WTC11 (cell line): ENCODE data around the gene TBXT. TPM values are rescaled to one million over a fixed set of nuclear protein-coding genes. Genes with fewer than 3 reads are reported as not detected.

Experiments used
- ATAC-seq: fragments of 200-7000 bp; cut with Tn5 transposase; 2 replicates; pipeline ENCODE4 v1.10.0; 2021; ENCODE audit warnings: mild to moderate bottlenecking, moderate library complexity
- CTCF ChIA-PET: fragments of 300-600 bp; sonication (Branson Sonifier 250); formaldehyde crosslinking; loops from one replicate; lab custom pipeline; 2021; ENCODE audit warnings: antibody characterized with exemption; lab: Charles Lee
- POLR2A ChIA-PET: fragments of 350-600 bp; sonication (Branson Sonifier 250); formaldehyde crosslinking; loops from one replicate; lab custom pipeline; 2021; ENCODE audit warnings: antibody characterized with exemption; lab: Charles Lee
- DNase-seq: peaks from one replicate; pipeline ENCODE4 v3.0.0; 2021; ENCODE audit warnings: low spot score
- H3K27ac Mint-ChIP-seq: 2 replicates; pipeline ENCODE4 v1.8.0; 2021; ENCODE audit warnings: mixed read lengths
- H3K27me3 Mint-ChIP-seq: 2 replicates; pipeline ENCODE4 v1.8.0; 2021; ENCODE audit warnings: low read depth, mild to moderate bottlenecking, moderate library complexity, mixed read lengths
- H3K36me3 Mint-ChIP-seq: 2 replicates; pipeline ENCODE4 v1.8.0; 2021; ENCODE audit warnings: mixed read lengths
- H3K4me1 Mint-ChIP-seq: 2 replicates; pipeline ENCODE4 v1.8.0; 2022; ENCODE audit warnings: mixed read lengths
- H3K4me3 Mint-ChIP-seq: 2 replicates; pipeline ENCODE4 v1.8.0; 2021; ENCODE audit warnings: mild to moderate bottlenecking, moderate library complexity, mixed read lengths
- H3K9me3 Mint-ChIP-seq: 2 replicates; pipeline ENCODE4 v1.8.0; 2021; ENCODE audit warnings: mixed read lengths
- CBFB ChIP-seq: sonication (generic); formaldehyde crosslinking; IDR thresholded peaks from 2 replicates; pipeline ENCODE4 v1.8.1; 2022; ENCODE audit warnings: mild to moderate bottlenecking, low read depth, missing genetic modification reagents
- ELF4 ChIP-seq: sonication (generic); formaldehyde crosslinking; IDR thresholded peaks from 2 replicates; pipeline ENCODE4 v1.8.1; 2022; ENCODE audit warnings: low read depth, mild to moderate bottlenecking, moderate library complexity, missing genetic modification reagents
- FOXP1 ChIP-seq: sonication (generic); formaldehyde crosslinking; IDR thresholded peaks from 2 replicates; pipeline ENCODE4 v1.8.0; 2022; ENCODE audit warnings: missing genetic modification reagents, mild to moderate bottlenecking, moderate library complexity, borderline replicate concordance
- MYBL2 ChIP-seq: sonication (generic); formaldehyde crosslinking; IDR thresholded peaks from 2 replicates; pipeline ENCODE4 v1.8.1; 2023; ENCODE audit warnings: mild to moderate bottlenecking, moderate library complexity, missing genetic modification reagents
- NFE2L1 ChIP-seq: sonication (generic); formaldehyde crosslinking; IDR thresholded peaks from 2 replicates; pipeline ENCODE4 v1.8.1; 2023; ENCODE audit warnings: missing genetic modification reagents
- NFYB ChIP-seq: sonication (generic); formaldehyde crosslinking; conservative IDR thresholded peaks from 2 replicates; pipeline ENCODE4 v1.8.0; 2022; ENCODE audit warnings: low read depth, missing genetic modification reagents
- NR2C2 ChIP-seq: sonication (generic); formaldehyde crosslinking; IDR thresholded peaks from 2 replicates; pipeline ENCODE4 v1.8.0; 2022; ENCODE audit warnings: mild to moderate bottlenecking, missing genetic modification reagents
- TCF7 ChIP-seq: sonication (generic); formaldehyde crosslinking; IDR thresholded peaks from 2 replicates; pipeline ENCODE4 v1.8.0; 2022; ENCODE audit warnings: mild to moderate bottlenecking, low read depth, missing genetic modification reagents, moderate library complexity
- TEAD4 ChIP-seq: sonication (generic); formaldehyde crosslinking; IDR thresholded peaks from 2 replicates; pipeline ENCODE4 v1.8.0; 2022; ENCODE audit warnings: mild to moderate bottlenecking, missing genetic modification reagents
- ZNF121 ChIP-seq: sonication (generic); formaldehyde crosslinking; IDR thresholded peaks from 2 replicates; pipeline ENCODE4 v1.8.0; 2023; ENCODE audit warnings: missing genetic modification reagents
- total RNA-seq: library from RNA; stranded (reverse); gene quantifications from 3 replicates; pipeline ENCODE4 v1.2.3, GENCODE V29; 2021
- TF ChIP-seq, protein P1 (sequence below): fragments of 250-450 bp; sonication (Bioruptor Pico); conservative IDR thresholded peaks from 2 replicates; pipeline ENCODE4 v1.9.0; 2021; ENCODE audit warnings: mild to moderate bottlenecking
- TF ChIP-seq, protein P2 (sequence below): fragments of 250-450 bp; sonication (Bioruptor Pico); IDR thresholded peaks from 2 replicates; pipeline ENCODE4 v1.9.0; 2021; ENCODE audit warnings: mild to moderate bottlenecking
- TF ChIP-seq, protein P3 (sequence below): sonication (generic); formaldehyde crosslinking; IDR thresholded peaks from 2 replicates; pipeline ENCODE4 v1.8.0; 2022; ENCODE audit warnings: mild to moderate bottlenecking, missing genetic modification reagents
- TF ChIP-seq, protein P4 (sequence below): sonication (generic); formaldehyde crosslinking; IDR thresholded peaks from 2 replicates; pipeline ENCODE4 v1.8.1; 2022; ENCODE audit warnings: low read depth, mild to moderate bottlenecking, moderate library complexity, missing genetic modification reagents, borderline replicate concordance
- TF ChIP-seq, protein P5 (sequence below): sonication (generic); formaldehyde crosslinking; IDR thresholded peaks from 2 replicates; pipeline ENCODE4 v1.8.1; 2022; ENCODE audit warnings: missing genetic modification reagents, borderline replicate concordance
- TF ChIP-seq, protein P6 (sequence below): fragments of 250-450 bp; sonication (Bioruptor Pico); IDR thresholded peaks from 2 replicates; pipeline ENCODE4 v1.9.0; 2021; ENCODE audit warnings: mild to moderate bottlenecking, borderline replicate concordance

The TBXT gene
- total RNA-seq, 1 experiment from 2014 or later, result 0.15 TPM

DNA sequence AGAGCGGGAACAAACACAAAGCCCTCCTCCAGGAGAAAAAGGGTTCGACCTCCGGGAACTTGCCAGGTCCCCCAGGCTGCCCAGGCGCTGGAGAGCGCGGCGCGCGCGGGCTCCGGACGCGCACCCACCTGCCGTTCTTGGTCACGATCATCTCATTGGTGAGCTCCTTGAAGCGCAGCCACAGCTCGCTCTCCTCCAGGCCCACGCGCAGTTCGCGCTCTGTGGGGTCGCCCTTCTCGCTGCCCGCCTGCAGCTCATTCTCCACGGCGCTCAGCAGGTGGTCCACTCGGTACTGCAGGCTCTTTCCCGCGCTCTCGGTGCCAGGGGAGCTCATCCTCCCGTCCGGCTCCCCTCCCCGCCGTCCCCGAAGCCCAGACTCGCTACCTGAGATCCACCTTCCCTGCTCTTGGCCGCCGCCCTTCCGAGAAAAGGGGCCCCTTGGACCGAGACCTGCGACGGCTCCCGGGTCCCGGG is 356 bp downstream of the TBXT start:
- ChIA-PET POLR2A (no interaction called here), CTCF (interaction anchor here (0.6 to 2.5 kb wide), 7 partner anchors 10 to 214 kb away, joined by 3 to 9 read pairs (median 4); partner anchors contain the start of gene PRR18)
- H3K4me3 Mint-ChIP-seq, result peak overlapping the region; percentile 73
- ATAC-seq, result peak; percentile 12
- no peak overlapping the region for H3K27ac Mint-ChIP-seq
- no peaks in the 10 kb centered on the region for H3K9me3 Mint-ChIP-seq
- peaks cover 55% of the 10 kb centered on the region for H3K27me3 Mint-ChIP-seq
- peak; percentile 59 for DNase-seq
- H3K36me3 Mint-ChIP-seq, result no peaks in the 10 kb centered on the region
- TF ChIP-seq NR2C2 (no peak), TCF7 (CRISPR knock-in tag) (0 out of 2 replicates have a peak, but pooled peaks have one; percentile 30), ELF4 (no peak), TEAD4 (CRISPR knock-in tag) (no peak), FOXP1 (CRISPR knock-in tag) (peak; percentile 28; the same call in 1 of the 2 replicates), NFE2L1 (CRISPR knock-in tag) (peak; percentile 59; the same call in 1 of the 2 replicates), ZNF121 (CRISPR knock-in tag) (no peak), MYBL2 (peak; percentile 62; the same call in 1 of the 2 replicates), CBFB (CRISPR knock-in tag) (no peak), NFYB (CRISPR knock-in tag) (0 out of 2 replicates have a peak, but pooled peaks have one; percentile 12)
- TF ChIP-seq, protein P1, sequence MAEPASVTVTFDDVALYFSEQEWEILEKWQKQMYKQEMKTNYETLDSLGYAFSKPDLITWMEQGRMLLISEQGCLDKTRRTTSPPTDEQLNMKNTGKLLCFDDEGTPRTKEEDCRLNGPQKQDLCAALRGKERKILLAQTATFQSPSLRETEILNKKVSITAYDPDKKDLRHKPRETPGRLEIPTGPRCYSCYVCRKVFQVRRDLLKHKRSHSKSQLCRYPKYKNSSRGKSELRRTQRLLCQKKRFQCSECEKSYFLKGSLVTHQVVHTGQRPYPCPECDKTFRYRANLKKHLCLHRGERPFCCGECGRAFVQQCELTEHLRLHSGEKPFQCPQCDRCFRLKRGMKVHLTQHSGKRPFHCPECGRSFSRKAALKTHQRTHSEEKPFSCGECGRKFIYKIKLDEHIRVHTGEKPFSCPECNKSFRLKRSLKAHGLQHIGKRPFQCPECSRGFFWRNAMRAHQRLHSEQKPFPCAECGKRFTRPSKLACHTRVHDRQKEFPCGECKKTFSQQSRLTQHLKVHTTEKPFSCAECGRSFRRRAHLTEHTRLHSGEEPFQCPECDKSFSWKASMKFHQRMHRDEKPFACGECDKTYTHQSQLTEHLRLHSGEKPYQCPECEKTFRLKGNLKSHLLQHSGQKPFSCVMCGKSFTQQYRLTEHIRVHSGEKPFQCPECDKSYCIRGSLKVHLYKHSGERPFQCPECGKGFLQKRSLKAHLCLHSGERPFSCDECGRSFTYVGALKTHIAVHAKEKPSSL (CRISPR knock-in tag), result no peak
- TF ChIP-seq, protein P2, sequence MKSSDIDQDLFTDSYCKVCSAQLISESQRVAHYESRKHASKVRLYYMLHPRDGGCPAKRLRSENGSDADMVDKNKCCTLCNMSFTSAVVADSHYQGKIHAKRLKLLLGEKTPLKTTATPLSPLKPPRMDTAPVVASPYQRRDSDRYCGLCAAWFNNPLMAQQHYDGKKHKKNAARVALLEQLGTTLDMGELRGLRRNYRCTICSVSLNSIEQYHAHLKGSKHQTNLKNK, result no peak
- TF ChIP-seq, protein P3, sequence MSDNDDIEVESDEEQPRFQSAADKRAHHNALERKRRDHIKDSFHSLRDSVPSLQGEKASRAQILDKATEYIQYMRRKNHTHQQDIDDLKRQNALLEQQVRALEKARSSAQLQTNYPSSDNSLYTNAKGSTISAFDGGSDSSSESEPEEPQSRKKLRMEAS (CRISPR knock-in tag), result peak; percentile 22; the same call in 1 of the 2 replicates
- TF ChIP-seq, protein P4, sequence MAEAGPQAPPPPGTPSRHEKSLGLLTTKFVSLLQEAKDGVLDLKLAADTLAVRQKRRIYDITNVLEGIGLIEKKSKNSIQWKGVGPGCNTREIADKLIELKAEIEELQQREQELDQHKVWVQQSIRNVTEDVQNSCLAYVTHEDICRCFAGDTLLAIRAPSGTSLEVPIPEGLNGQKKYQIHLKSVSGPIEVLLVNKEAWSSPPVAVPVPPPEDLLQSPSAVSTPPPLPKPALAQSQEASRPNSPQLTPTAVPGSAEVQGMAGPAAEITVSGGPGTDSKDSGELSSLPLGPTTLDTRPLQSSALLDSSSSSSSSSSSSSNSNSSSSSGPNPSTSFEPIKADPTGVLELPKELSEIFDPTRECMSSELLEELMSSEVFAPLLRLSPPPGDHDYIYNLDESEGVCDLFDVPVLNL (CRISPR knock-in tag), result peak; percentile 73; the same call in 1 of the 2 replicates
- TF ChIP-seq, protein P5, sequence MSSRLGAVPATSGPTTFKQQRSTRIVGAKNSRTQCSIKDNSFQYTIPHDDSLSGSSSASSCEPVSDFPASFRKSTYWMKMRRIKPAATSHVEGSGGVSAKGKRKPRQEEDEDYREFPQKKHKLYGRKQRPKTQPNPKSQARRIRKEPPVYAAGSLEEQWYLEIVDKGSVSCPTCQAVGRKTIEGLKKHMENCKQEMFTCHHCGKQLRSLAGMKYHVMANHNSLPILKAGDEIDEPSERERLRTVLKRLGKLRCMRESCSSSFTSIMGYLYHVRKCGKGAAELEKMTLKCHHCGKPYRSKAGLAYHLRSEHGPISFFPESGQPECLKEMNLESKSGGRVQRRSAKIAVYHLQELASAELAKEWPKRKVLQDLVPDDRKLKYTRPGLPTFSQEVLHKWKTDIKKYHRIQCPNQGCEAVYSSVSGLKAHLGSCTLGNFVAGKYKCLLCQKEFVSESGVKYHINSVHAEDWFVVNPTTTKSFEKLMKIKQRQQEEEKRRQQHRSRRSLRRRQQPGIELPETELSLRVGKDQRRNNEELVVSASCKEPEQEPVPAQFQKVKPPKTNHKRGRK (CRISPR knock-in tag), result 0 out of 2 replicates have a peak, but pooled peaks have one; percentile 26
- TF ChIP-seq, protein P6, sequence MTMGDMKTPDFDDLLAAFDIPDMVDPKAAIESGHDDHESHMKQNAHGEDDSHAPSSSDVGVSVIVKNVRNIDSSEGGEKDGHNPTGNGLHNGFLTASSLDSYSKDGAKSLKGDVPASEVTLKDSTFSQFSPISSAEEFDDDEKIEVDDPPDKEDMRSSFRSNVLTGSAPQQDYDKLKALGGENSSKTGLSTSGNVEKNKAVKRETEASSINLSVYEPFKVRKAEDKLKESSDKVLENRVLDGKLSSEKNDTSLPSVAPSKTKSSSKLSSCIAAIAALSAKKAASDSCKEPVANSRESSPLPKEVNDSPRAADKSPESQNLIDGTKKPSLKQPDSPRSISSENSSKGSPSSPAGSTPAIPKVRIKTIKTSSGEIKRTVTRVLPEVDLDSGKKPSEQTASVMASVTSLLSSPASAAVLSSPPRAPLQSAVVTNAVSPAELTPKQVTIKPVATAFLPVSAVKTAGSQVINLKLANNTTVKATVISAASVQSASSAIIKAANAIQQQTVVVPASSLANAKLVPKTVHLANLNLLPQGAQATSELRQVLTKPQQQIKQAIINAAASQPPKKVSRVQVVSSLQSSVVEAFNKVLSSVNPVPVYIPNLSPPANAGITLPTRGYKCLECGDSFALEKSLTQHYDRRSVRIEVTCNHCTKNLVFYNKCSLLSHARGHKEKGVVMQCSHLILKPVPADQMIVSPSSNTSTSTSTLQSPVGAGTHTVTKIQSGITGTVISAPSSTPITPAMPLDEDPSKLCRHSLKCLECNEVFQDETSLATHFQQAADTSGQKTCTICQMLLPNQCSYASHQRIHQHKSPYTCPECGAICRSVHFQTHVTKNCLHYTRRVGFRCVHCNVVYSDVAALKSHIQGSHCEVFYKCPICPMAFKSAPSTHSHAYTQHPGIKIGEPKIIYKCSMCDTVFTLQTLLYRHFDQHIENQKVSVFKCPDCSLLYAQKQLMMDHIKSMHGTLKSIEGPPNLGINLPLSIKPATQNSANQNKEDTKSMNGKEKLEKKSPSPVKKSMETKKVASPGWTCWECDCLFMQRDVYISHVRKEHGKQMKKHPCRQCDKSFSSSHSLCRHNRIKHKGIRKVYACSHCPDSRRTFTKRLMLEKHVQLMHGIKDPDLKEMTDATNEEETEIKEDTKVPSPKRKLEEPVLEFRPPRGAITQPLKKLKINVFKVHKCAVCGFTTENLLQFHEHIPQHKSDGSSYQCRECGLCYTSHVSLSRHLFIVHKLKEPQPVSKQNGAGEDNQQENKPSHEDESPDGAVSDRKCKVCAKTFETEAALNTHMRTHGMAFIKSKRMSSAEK (CRISPR knock-in tag), result no peak
- peaks cover 35% of the 10 kb centered on the region for H3K4me1 Mint-ChIP-seq
